ENCODE data around the gene TMEM131L. TPM values are rescaled to one million over a fixed set of nuclear protein-coding genes. Genes with fewer than 3 reads are reported as not detected.

TMEM131L gene
- total RNA-seq, 1 donor from 2014 or later = 18.6 TPM

DNA sequence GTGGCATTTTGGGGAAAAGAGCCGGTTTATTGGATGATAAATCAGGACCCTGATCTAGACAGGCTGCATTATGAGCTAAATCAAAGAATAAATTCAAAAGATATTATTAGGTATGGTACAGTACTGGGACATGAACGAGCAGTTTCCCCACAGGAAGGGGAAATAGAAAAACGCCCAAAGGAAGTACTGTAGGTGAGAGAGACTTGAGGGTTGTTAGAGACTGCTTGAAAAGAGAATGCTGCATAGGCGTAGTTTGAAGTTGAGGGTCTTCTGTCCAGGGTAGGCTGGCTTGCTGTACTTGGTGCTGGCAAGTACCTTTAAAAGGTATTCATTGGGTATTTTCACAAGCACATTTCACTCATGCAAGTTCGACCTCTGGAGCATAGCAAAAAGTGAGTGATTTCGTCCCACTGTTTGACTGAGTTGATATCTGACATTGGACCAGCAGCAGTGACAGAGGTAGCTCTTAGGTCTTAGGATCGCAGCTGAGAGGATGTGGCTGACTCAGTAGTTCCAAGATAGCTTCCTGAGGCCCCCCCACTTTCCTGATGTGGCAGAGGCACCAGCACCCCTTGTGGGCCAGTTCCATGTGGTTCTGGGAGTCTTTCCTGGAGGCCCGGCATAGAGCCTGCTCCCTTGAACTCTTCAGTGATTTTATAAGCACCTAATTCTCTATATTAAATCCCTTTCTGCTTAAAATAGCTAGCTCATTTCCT is 64.3 kb downstream of the TMEM131L start:
- Histone ChIP-seq H3K27me3 (ENCODE audit: insufficient read depth, low read length) (no peaks in the 10 kb centered on the region), H3K27ac (ENCODE audit: low read depth, low read length) (no peak overlapping the region), H3K4me1 (ENCODE audit: insufficient read depth, low read length) (no peaks in the 10 kb centered on the region), H4K20me1 (ENCODE audit: insufficient read depth, low read length) (peaks cover 22% of the 10 kb centered on the region), H2AFZ (ENCODE audit: low read depth, low read length) (no peak overlapping the region), H3K9ac (ENCODE audit: low read length) (no peak overlapping the region), H3K79me2 (ENCODE audit: insufficient read depth, low read length) (peaks cover 4% of the 10 kb centered on the region), H3K4me3 (ENCODE audit: insufficient read depth, low read depth, low read length) (no peak overlapping the region), H3K36me3 (ENCODE audit: insufficient read depth, low read length) (no peaks in the 10 kb centered on the region), H3K4me2 (ENCODE audit: low read length) (no peak overlapping the region), H3K9me3 (ENCODE audit: insufficient read depth, low read depth, low read length) (no peaks in the 10 kb centered on the region)
- TF ChIP-seq, protein P1, sequence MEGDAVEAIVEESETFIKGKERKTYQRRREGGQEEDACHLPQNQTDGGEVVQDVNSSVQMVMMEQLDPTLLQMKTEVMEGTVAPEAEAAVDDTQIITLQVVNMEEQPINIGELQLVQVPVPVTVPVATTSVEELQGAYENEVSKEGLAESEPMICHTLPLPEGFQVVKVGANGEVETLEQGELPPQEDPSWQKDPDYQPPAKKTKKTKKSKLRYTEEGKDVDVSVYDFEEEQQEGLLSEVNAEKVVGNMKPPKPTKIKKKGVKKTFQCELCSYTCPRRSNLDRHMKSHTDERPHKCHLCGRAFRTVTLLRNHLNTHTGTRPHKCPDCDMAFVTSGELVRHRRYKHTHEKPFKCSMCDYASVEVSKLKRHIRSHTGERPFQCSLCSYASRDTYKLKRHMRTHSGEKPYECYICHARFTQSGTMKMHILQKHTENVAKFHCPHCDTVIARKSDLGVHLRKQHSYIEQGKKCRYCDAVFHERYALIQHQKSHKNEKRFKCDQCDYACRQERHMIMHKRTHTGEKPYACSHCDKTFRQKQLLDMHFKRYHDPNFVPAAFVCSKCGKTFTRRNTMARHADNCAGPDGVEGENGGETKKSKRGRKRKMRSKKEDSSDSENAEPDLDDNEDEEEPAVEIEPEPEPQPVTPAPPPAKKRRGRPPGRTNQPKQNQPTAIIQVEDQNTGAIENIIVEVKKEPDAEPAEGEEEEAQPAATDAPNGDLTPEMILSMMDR (IDR thresholded peaks at IDR 0.05; ENCODE audit: insufficient read depth, low read depth, low read length) = no peak
- TF ChIP-seq EZH2 (IDR thresholded peaks at IDR 0.05; ENCODE audit: insufficient read depth, low read length) = no peak
- H3K4me1 Mint-ChIP-seq (ENCODE audit: low read depth, unreplicated experiment) = peaks cover 12% of the 10 kb centered on the region
- DNase-seq (ENCODE audit: low read depth) (no peak), FAIRE-seq (no peak)
- peaks cover 2% of the 10 kb centered on the region for H3K9me3 Mint-ChIP-seq (ENCODE audit: unreplicated experiment)
- no peaks in the 10 kb centered on the region for H3K27me3 Mint-ChIP-seq (ENCODE audit: low read depth, unreplicated experiment)
- H3K36me3 Mint-ChIP-seq (ENCODE audit: low read depth, unreplicated experiment) = peaks cover 4% of the 10 kb centered on the region
- no peak overlapping the region for H3K4me3 Mint-ChIP-seq (ENCODE audit: unreplicated experiment)
- no peak overlapping the region for H3K27ac Mint-ChIP-seq (ENCODE audit: unreplicated experiment)

DNA sequence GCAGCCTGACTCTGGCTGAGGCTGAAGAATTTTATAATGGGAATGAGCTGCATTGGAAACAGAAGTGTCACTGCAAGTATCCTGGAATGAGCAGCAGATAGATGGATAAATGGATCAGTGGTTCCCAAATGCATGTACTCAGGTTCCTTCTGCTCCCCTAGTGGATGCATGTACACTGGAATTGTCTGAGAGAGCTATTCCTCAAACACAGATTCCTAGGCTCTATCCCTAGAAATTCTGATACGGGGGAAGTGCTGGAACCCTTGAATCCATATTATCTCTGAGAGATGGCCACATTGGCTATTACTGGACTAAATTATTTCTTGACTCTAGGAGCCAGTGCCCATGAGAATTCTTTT is 64.8 kb downstream of the TMEM131L start:
- H4K20me1 ChIP-seq (ENCODE audit: insufficient read depth, low read length) = peaks cover 22% of the 10 kb centered on the region
- no peak overlapping the region for H2AFZ ChIP-seq (ENCODE audit: low read depth, low read length)
- H3K27me3 Mint-ChIP-seq (ENCODE audit: low read depth, unreplicated experiment) = no peaks in the 10 kb centered on the region
- H3K9me3 Mint-ChIP-seq (ENCODE audit: unreplicated experiment) = peaks cover 2% of the 10 kb centered on the region
- H3K27me3 ChIP-seq (ENCODE audit: insufficient read depth, low read length) = no peaks in the 10 kb centered on the region
- peaks cover 15% of the 10 kb centered on the region for H3K4me1 Mint-ChIP-seq (ENCODE audit: low read depth, unreplicated experiment)
- DNase-seq (ENCODE audit: low read depth) (no peak), FAIRE-seq (no peak)
- H3K4me2 ChIP-seq (ENCODE audit: low read length) = no peak overlapping the region
- peaks cover 4% of the 10 kb centered on the region for H3K79me2 ChIP-seq (ENCODE audit: insufficient read depth, low read length)
- peak overlapping the region; percentile 41 for H3K27ac Mint-ChIP-seq (ENCODE audit: unreplicated experiment)
- H3K36me3 ChIP-seq (ENCODE audit: insufficient read depth, low read length) = no peaks in the 10 kb centered on the region
- H3K36me3 Mint-ChIP-seq (ENCODE audit: low read depth, unreplicated experiment) = peaks cover 7% of the 10 kb centered on the region
- H3K27ac ChIP-seq (ENCODE audit: low read depth, low read length) = no peak overlapping the region
- H3K9me3 ChIP-seq (ENCODE audit: insufficient read depth, low read depth, low read length) = no peaks in the 10 kb centered on the region
- TF ChIP-seq, protein P1 (IDR thresholded peaks at IDR 0.05; ENCODE audit: insufficient read depth, low read depth, low read length) = peak; percentile 16
- no peak for TF ChIP-seq EZH2 (IDR thresholded peaks at IDR 0.05; ENCODE audit: insufficient read depth, low read length)
- no peak overlapping the region for H3K9ac ChIP-seq (ENCODE audit: low read length)
- H3K4me3 ChIP-seq (ENCODE audit: insufficient read depth, low read depth, low read length) = no peak overlapping the region
- no peak overlapping the region for H3K4me3 Mint-ChIP-seq (ENCODE audit: unreplicated experiment)
- H3K4me1 ChIP-seq (ENCODE audit: insufficient read depth, low read length) = no peaks in the 10 kb centered on the region

DNA sequence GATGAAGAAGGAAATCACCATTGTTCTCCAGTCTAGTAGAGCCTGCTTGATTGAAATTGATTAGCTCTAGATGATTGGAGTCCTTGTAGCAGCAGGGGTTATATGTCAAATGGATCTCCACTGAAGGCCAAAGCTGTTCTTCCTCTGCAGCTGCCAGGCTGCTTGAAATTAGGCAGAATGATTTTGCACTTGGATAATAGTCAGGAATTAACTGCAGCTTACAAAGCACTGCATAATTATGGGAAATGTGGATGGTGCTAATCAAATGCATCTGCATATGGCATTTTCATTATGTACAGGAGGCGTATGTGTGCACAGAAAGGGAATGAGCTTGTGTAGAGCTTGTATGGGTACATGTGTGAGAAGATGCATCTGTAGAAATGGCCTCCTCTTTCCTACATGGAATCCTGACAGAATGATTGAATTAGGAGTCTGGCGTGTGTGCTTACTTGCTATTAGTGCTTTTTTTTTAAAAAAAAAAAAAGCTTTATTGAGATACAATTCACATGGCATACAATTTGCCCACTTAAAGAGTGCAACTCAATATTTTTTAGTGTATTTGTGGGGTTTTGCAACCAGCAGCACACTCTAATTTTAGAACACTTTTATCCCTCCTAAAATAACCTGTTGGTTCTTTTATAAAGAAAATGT is 65.9 kb downstream of the TMEM131L start:
- peaks cover 5% of the 10 kb centered on the region for H3K36me3 Mint-ChIP-seq (ENCODE audit: low read depth, unreplicated experiment)
- FAIRE-seq (no peak), DNase-seq (ENCODE audit: low read depth) (no peak)
- H3K9me3 Mint-ChIP-seq (ENCODE audit: unreplicated experiment) = no peaks in the 10 kb centered on the region
- H3K4me3 Mint-ChIP-seq (ENCODE audit: unreplicated experiment) = no peak overlapping the region
- H3K27ac Mint-ChIP-seq (ENCODE audit: unreplicated experiment) = no peak overlapping the region
- peaks cover 17% of the 10 kb centered on the region for H3K4me1 Mint-ChIP-seq (ENCODE audit: low read depth, unreplicated experiment)
- Histone ChIP-seq H3K79me2 (ENCODE audit: insufficient read depth, low read length) (peaks cover 4% of the 10 kb centered on the region), H3K27ac (ENCODE audit: low read depth, low read length) (no peak overlapping the region), H3K4me2 (ENCODE audit: low read length) (no peak overlapping the region), H3K9me3 (ENCODE audit: insufficient read depth, low read depth, low read length) (no peaks in the 10 kb centered on the region), H3K4me1 (ENCODE audit: insufficient read depth, low read length) (no peaks in the 10 kb centered on the region), H3K27me3 (ENCODE audit: insufficient read depth, low read length) (no peaks in the 10 kb centered on the region), H3K4me3 (ENCODE audit: insufficient read depth, low read depth, low read length) (no peak overlapping the region), H2AFZ (ENCODE audit: low read depth, low read length) (no peak overlapping the region), H3K36me3 (ENCODE audit: insufficient read depth, low read length) (no peaks in the 10 kb centered on the region), H4K20me1 (ENCODE audit: insufficient read depth, low read length) (peaks cover 22% of the 10 kb centered on the region), H3K9ac (ENCODE audit: low read length) (no peak overlapping the region)
- no peaks in the 10 kb centered on the region for H3K27me3 Mint-ChIP-seq (ENCODE audit: low read depth, unreplicated experiment)
- TF ChIP-seq, protein P1 (IDR thresholded peaks at IDR 0.05; ENCODE audit: insufficient read depth, low read depth, low read length) = no peak
- TF ChIP-seq EZH2 (IDR thresholded peaks at IDR 0.05; ENCODE audit: insufficient read depth, low read length) = no peak

Data from astrocyte (in vitro differentiated cells and primary cell).